GM19238 (cell line): Measurements from ENCODE around the gene ISCA2.
"Not testable (repeated sequence)": the region's sequence is repeated elsewhere in the genome, so short reads cannot be mapped to it uniquely, and the experiment has no call there.

Source experiments
- DNase-seq: peaks from one replicate; pipeline ENCODE4 v3.0.0; 2011; ENCODE audit warnings: low spot score; ENCODE audit not compliant: insufficient read length

Gene ISCA2

GRCh38 chr14:74493343-74494261 lies at the start of gene ISCA2:
Gene ISCA2 (plus strand): TSS chr14:74493765. CDS start chr14:74493775, 10 bp downstream.
- DNase-seq = peak; percentile 97

- no peak for DNase-seq
Measured at GRCh38 chr14:74444866-74445265, 48.7 kb upstream of the ISCA2 start.

- not testable (repeated sequence) for DNase-seq
Measured at GRCh38 chr14:74454397-74454796, 39.2 kb upstream of the ISCA2 start.

- no peak for DNase-seq
Measured at GRCh38 chr14:74456684-74457564, 36.6 kb upstream of the ISCA2 start.

- DNase-seq = no peak
Measured at GRCh38 chr14:74457565-74457895, 36.0 kb upstream of the ISCA2 start.

GRCh38 chr14:74459289-74459946 lies 34.1 kb upstream of the ISCA2 start:
- peak; percentile 37 for DNase-seq

GRCh38 chr14:74459976-74460375 lies 33.6 kb upstream of the ISCA2 start:
- no peak for DNase-seq

- no peak for DNase-seq
Measured at GRCh38 chr14:74462993-74463392, 30.6 kb upstream of the ISCA2 start.

GRCh38 chr14:74463697-74464096 lies 29.9 kb upstream of the ISCA2 start:
- DNase-seq = no peak

GRCh38 chr14:74464785-74465184 lies 28.8 kb upstream of the ISCA2 start:
- no peak for DNase-seq

GRCh38 chr14:74465335-74465734 lies 28.2 kb upstream of the ISCA2 start:
- DNase-seq = no peak

GRCh38 chr14:74468513-74468912 lies 25.1 kb upstream of the ISCA2 start:
- no peak for DNase-seq

GRCh38 chr14:74469548-74470518 lies 23.7 kb upstream of the ISCA2 start:
- DNase-seq = no peak

- DNase-seq = no peak
Measured at GRCh38 chr14:74472601-74473000, 21.0 kb upstream of the ISCA2 start.

GRCh38 chr14:74474376-74474775 lies 19.2 kb upstream of the ISCA2 start:
- DNase-seq = no peak

- no peak for DNase-seq
Measured at GRCh38 chr14:74475678-74476077, 17.9 kb upstream of the ISCA2 start.

GRCh38 chr14:74476107-74476506 lies 17.5 kb upstream of the ISCA2 start:
- no peak for DNase-seq

- no peak for DNase-seq
Measured at GRCh38 chr14:74476607-74477006, 17.0 kb upstream of the ISCA2 start.

- DNase-seq = no peak
Measured at GRCh38 chr14:74478996-74479635, 14.4 kb upstream of the ISCA2 start.

- no peak for DNase-seq
Measured at GRCh38 chr14:74480046-74480445, 13.5 kb upstream of the ISCA2 start.
